ENCODE measurements around the gene MRPS21. TPM values are rescaled to one million over a fixed set of nuclear protein-coding genes. Genes with fewer than 3 reads are reported as not detected.
A peak's percentile ranks its signal among the peaks of the same experiment; 100 is the strongest.

The MRPS21 gene
- total RNA-seq, 1 donor from 2014 or later = 69.2 TPM

DNA sequence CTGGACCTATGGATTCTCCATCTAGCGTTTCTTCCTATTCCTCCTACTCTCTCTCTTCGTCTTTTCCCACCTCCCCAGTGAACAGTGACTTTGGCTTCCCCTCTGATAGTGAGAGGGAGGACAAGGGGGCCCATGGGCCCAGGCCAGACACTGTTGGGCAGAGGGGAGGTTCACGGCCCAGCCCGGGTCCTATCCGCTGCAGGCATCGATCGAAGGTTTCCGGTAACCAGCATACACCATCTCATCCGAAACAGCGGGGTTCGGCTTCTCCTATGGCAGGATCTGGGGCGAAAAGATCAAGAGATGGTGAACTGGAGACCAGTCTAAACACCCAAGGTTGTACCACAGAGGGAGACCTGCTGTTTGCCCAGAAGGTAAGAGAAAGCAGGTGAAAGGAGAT is 10.4 kb upstream of the MRPS21 start:
- peaks cover 3% of the 10 kb centered on the region for H3K27me3 Mint-ChIP-seq
- DNase-seq (no peak), ATAC-seq (ENCODE audit: low read depth) (no peak)
- no peaks in the 10 kb centered on the region for H3K36me3 Mint-ChIP-seq (ENCODE audit: low read depth)
- POLR2A ChIA-PET = interaction anchor here (0.9 to 1.3 kb wide), 2 partner anchors 14 to 49 kb away, joined by 3 to 7 read pairs; partner anchors contain the start of gene APH1A
- peaks cover 20% of the 10 kb centered on the region for H3K4me1 Mint-ChIP-seq
- TF ChIP-seq, protein P1, sequence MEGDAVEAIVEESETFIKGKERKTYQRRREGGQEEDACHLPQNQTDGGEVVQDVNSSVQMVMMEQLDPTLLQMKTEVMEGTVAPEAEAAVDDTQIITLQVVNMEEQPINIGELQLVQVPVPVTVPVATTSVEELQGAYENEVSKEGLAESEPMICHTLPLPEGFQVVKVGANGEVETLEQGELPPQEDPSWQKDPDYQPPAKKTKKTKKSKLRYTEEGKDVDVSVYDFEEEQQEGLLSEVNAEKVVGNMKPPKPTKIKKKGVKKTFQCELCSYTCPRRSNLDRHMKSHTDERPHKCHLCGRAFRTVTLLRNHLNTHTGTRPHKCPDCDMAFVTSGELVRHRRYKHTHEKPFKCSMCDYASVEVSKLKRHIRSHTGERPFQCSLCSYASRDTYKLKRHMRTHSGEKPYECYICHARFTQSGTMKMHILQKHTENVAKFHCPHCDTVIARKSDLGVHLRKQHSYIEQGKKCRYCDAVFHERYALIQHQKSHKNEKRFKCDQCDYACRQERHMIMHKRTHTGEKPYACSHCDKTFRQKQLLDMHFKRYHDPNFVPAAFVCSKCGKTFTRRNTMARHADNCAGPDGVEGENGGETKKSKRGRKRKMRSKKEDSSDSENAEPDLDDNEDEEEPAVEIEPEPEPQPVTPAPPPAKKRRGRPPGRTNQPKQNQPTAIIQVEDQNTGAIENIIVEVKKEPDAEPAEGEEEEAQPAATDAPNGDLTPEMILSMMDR (IDR thresholded peaks at IDR 0.05) = no peak
- no peak overlapping the region for H3K27ac Mint-ChIP-seq
- H3K4me3 Mint-ChIP-seq = peak overlapping the region; percentile 12
- H3K9me3 Mint-ChIP-seq = peaks cover 4% of the 10 kb centered on the region
- CTCF ChIA-PET = no interaction called here
- intact Hi-C loops (cut with micrococcal nuclease) = loop anchor here (5.0 kb wide), 2 partner anchors 39 to 216 kb away; partner anchors contain the start of genes PRPF3 and VPS45

GRCh38 chr1:150288382-150288781 is 5.3 kb upstream of the MRPS21 start:
- Mint-ChIP-seq H3K4me1 (peaks cover 7% of the 10 kb centered on the region), H3K27ac (no peak overlapping the region), H3K4me3 (no peak overlapping the region), H3K27me3 (no peaks in the 10 kb centered on the region), H3K9me3 (no peaks in the 10 kb centered on the region), H3K36me3 (ENCODE audit: low read depth) (peaks cover under 1% of the 10 kb centered on the region)
- ATAC-seq (ENCODE audit: low read depth) (no peak), DNase-seq (no peak)
- POLR2A ChIA-PET = no interaction called here
- CTCF ChIA-PET = no interaction called here
- intact Hi-C loops (cut with micrococcal nuclease) = no loop called here
- TF ChIP-seq, protein P1 (IDR thresholded peaks at IDR 0.05) = no peak

DNA sequence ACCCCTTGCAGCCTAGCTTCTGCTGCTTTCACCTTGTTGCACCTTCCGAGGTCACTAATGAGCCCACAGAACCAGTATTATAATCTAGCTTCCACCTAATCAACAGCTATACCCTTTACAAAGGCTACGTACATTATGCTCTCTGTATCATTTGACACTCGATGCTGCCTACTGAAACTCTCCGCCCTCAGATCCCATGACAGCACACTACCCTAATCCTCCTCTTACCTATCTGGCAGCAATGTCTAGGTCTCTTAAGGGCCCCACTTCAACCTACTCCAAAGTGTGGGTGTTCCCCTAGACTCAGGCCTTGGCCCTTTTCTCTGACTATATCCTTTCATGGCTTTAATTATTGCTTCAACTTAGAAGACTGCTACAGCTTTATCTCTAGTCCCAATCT is 4.8 kb upstream of the MRPS21 start:
- Mint-ChIP-seq H3K27me3 (no peaks in the 10 kb centered on the region), H3K27ac (no peak overlapping the region), H3K4me1 (peaks cover 11% of the 10 kb centered on the region), H3K36me3 (ENCODE audit: low read depth) (peaks cover 5% of the 10 kb centered on the region), H3K4me3 (no peak overlapping the region), H3K9me3 (no peaks in the 10 kb centered on the region)
- ChIA-PET POLR2A (no interaction called here), CTCF (interaction anchor here (1.1 kb wide), 1 partner anchor 9 kb away, joined by 3 read pairs; no protein-coding TSS in a partner anchor)
- no peak for DNase-seq
- no peak for ATAC-seq (ENCODE audit: low read depth)
- intact Hi-C loops (cut with micrococcal nuclease) = no loop called here
- TF ChIP-seq, protein P1 (IDR thresholded peaks at IDR 0.05) = no peak

- ChIA-PET POLR2A (interaction anchor here (0.7 kb wide), 1 partner anchor 9 kb away, joined by 3 read pairs; no protein-coding TSS in a partner anchor), CTCF (interaction anchor here (0.7 kb wide), 2 partner anchors 14 to 192 kb away, joined by 4 read pairs; no protein-coding TSS in a partner anchor)
- DNase-seq = no peak
- TF ChIP-seq, protein P1 (IDR thresholded peaks at IDR 0.05) = no peak
- H3K36me3 Mint-ChIP-seq (ENCODE audit: low read depth) = peaks cover 49% of the 10 kb centered on the region
- H3K4me1 Mint-ChIP-seq = peaks cover 30% of the 10 kb centered on the region
- intact Hi-C loops (cut with micrococcal nuclease) = no loop called here
- H3K4me3 Mint-ChIP-seq = peak overlapping the region; percentile 44
- no peak for ATAC-seq (ENCODE audit: low read depth)
- H3K9me3 Mint-ChIP-seq = no peaks in the 10 kb centered on the region
- no peaks in the 10 kb centered on the region for H3K27me3 Mint-ChIP-seq
- no peak overlapping the region for H3K27ac Mint-ChIP-seq
Measured at GRCh38 chr1:150295476-150295875, 1.8 kb downstream of the MRPS21 start.

DNA sequence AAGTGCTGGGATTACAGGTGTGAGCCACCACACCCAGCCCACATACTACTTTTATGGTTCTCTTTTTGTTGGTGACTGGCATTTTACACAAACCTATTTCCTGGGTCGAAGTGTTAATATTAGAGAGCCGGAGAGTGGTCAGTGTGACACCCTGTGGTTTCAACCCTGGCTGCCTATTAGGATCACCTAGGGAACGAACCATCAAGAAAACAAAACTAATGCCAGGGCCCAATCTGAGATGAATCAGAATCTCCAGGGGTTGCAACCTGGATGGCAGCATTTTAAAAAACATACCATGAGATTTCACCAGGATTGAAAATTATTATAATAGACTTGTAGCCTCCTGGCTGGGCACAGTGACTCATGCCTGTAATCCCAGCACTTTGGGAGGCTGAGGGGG is 6.1 kb downstream of the MRPS21 start:
- ChIA-PET CTCF (no interaction called here), POLR2A (no interaction called here)
- H3K4me3 Mint-ChIP-seq = no peak overlapping the region
- DNase-seq (no peak), ATAC-seq (ENCODE audit: low read depth) (no peak)
- no peaks in the 10 kb centered on the region for H3K27me3 Mint-ChIP-seq
- intact Hi-C loops (cut with micrococcal nuclease) = no loop called here
- no peaks in the 10 kb centered on the region for H3K9me3 Mint-ChIP-seq
- peaks cover 65% of the 10 kb centered on the region for H3K36me3 Mint-ChIP-seq (ENCODE audit: low read depth)
- H3K4me1 Mint-ChIP-seq = peaks cover 12% of the 10 kb centered on the region
- TF ChIP-seq, protein P1 (IDR thresholded peaks at IDR 0.05) = no peak
- peak overlapping the region; percentile 46 for H3K27ac Mint-ChIP-seq

Measured in activated B cell treated with CpG ODN at 0.5 μM for 24 hours (primary cell).